ENCODE measurements around the gene ONECUT2.

- no peak for TF ChIP-seq CTCF (conservative IDR thresholded peaks at IDR 0.05; ENCODE audit: low read length)
- no peak for TF ChIP-seq EZH2phosphoT487 (IDR thresholded peaks at IDR 0.05; ENCODE audit: borderline replicate concordance, low read depth, low read length)
Measured at GRCh38 chr18:57433934-57434535, 1.1 kb upstream of the ONECUT2 start.
